HG03469 (cell line): Measurements from ENCODE around the gene STK17A.

ENCODE experiments used
- ATAC-seq: cut with Tn5 transposase; IDR thresholded peaks from one replicate; pipeline ENCODE4 v1.9.1; 2021; ENCODE audit warnings: mild to moderate bottlenecking, moderate library complexity, moderate number of reproducible peaks; ENCODE audit not compliant: unreplicated experiment

Gene STK17A

DNA sequence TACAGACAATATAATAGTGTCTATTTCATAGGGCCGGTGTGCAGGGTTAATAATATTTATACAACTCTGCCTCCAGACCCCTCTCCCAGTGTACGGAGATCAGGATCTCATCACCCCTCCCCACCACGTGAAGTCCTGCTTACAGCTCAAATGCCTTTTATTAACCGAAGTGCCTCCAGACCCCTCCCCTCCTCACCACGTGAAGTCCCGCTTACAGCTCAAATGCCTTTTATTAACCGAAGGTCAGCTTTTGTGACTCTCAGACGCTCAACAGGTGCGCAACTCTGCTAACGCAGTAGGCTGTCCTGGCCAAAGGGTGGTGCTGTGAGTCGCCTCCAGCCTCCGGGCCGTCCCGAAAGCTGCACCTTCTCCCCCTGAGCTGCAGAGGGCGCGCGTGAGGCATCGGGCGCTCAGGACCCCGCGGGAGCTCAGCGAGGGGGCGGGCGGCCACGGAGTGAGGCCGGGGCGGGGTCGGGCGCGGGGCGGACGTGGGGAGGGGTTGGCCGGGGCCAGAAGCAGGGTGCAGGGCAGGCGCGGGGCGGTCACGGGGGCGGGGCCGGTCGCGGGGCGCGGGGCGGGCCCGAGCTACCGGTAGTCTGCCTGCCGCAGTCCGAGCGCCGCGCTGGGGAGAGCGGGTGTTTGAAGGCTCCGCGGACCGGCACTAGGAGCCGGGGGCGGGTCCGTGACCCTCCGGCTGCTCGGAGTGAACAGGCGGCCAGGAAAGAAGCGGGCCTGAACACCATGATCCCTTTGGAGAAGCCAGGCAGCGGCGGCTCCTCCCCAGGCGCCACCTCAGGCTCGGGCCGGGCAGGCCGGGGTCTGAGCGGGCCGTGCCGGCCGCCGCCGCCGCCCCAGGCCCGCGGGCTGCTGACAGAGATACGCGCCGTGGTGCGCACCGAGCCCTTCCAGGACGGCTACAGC lies at the start of gene STK17A:
STK17A (plus strand) TSS at position 606 of the 921 bp plus-strand sequence; CDS start at position 742, 136 bp downstream.
- ATAC-seq = peak; percentile 48

DNA sequence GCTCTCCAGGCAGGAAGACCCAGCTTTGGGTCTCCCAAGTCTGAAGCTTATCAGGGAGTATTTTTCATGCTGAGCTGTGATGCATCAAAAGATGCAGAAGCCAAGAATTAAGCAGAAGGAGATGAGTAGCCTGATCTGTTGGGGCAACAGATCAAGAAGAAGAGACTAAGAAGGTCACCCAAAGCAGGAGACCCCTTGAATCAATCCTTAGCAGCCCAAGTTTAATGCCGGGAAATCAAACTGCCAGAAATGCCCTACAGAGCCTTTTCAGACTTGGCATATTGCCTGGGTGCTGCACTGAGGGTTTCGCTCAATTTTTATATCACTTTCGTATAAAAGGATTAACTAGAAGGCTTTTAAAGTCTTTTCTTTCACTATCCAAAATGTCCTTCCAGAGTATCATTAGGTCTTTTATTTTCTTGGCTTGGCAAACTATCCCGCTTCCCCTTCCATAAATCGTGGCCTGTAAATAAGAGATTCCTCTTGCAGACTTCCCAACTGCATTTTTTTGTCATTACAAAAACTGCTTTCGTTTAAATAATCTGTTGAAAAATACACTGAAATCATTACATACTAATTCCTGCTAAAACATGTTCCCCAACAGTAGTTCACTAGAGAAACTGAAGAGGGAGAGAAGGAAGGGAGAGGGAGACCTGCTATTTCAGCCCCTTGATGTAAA lies 49.0 kb upstream of the STK17A start:
- no peak for ATAC-seq

DNA sequence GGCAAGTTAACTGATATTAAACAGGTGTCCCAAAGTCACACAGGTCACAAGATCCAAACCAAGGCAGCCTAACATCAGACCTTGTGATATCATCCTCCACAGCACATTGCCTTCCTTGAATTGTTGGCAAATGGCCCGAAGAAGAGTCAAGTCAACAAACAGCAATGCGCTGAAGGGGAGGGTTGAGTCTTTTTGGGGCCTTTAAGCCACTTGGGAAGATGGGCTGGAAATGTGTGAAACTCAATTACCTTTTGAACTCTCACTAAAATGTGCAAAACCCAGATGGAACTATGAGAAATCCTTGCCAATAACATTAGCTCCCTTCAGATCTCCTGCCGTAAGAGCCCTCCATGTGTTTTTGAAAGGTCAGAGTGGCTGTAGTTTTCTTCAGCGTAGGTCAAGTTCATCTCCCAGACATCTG lies 47.9 kb upstream of the STK17A start:
- no peak for ATAC-seq

DNA sequence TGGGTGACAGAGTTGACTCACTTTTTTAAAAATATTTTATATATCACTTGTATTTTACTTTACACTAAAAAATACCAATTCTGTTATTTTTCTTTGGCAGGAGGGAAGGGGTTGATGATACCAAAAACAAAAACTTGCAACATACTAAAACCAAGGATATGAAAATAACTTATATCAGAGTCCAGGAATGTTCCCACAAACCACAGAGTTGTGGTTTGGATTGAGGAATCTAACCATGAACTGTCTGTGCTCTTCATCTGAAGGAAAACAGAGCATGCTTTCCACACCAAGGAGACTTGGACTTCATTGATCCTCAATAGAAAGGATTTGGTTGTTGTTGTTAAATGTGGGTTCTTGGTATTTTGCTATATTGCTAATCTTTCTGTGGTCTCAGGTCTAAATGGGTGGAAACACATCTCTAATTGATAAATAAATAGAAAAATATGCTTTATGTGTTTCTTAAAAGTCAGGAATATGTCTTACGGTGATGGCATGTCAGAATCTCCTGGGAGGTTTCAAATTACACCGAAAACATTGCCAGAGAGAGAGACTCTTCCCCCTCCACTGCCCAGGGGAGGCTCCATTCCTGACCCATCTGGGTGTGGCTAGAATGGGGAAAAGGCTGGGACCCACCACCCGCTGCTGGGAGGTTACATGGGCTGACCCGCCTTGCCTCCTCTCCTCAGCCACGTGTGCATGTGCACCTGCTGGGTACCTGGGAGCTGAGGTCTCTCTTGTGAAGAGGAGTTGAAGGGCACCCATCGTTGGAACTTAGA lies 46.9 kb upstream of the STK17A start:
- no peak for ATAC-seq

DNA sequence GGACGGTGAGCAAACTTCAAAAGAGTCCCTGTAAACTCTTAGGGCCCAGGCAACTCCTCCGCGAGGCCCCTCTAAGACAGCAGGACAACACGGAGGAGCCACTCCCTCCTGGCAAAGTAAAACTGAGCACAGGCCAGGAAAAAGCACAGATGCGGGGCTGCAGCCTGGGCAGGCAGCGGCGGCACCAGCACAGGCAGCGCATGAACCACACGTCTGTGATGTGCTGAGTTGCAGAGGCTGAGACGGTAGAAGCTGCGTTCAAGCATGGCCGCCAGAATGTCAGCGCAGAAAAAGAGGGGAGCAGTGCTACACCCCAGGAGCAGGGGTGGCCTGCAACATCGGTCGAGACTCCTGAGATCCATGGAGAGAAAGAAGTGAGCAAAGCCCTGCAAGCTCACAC lies 46.1 kb upstream of the STK17A start:
- no peak for ATAC-seq

DNA sequence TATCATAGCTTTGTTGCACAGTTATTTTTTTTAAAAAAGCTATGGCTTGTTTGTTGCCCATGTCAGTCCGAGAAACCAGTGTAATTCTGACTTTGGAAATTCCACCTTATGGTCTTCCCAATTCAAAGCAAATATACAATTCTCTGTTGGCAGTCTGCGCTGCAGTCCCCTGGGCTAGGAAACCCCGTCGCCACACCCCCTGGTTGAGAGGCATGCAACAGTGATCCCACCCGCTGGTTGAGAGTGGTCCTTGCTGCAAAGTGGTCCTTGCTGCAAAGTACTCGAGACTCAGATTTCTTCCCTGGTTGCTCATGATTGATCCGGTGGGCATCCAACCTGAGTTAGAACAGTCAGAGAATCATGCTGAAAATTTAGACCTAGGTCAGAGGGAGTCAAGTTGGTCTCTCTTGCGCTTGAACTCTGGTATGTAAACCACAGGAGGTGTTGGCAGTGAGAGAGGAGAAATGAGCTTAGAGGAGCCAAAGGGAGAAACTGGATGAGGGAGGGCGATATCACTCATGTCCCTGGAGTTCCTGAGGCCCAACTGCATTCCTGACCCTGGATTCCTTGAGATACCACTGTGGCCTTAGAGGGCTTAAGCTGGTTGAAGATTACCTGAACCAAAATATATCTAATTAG lies 45.0 kb upstream of the STK17A start:
- ATAC-seq = no peak

DNA sequence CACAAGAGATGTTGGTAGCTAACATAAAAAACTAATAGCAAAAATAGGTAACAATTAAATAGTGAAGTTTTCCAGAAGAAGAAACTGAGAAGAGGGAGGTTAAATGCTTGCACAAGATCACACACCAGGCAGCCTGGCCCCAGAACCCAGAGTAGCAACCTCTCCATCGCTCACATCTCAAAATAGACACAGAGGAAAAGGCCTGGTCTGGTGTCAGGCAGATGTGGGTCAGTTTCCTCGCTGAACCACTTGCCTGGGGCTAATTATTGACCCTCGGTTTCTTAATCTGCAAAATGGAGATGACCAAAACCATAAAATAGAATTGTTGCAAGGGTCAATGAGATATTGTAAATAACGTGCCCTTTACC lies 44.5 kb upstream of the STK17A start:
- ATAC-seq = no peak

DNA sequence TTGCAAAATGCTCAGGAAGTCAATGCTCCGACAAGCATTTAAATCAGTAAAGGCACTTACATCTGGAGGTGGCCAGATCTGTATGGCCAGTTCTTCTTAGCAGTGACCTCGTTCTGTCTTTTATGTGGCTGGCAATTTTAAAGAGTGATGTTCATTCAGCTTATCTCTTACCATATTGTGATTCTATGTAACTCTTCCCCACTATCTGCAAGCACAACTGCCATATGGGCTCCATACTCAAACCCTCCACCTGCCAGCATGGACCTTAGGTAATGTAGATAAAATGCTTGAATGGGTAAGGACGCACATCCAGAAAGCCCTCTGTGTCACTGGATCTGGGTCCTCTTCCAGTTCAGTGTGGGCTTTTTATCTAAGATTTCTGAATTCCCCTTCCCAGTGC lies 42.4 kb upstream of the STK17A start:
- ATAC-seq = no peak

DNA sequence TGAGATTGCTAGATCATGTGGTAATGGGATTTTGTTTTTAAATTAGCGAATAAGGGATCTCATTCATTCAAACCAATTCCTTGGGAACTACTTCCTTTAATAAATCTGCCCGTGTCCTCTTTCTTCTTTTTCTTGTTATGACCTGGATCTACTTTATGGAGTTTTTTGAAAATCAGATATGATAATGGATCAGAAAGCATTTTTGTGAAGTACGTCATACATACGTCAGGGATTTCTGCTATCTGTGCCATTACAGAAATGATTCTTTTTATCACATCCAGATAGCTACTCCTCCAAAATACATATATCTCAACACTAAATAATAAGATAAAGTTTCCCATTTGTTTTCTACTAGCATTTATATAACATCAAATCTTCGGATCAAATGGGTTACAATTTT lies 40.2 kb upstream of the STK17A start:
- ATAC-seq = no peak

DNA sequence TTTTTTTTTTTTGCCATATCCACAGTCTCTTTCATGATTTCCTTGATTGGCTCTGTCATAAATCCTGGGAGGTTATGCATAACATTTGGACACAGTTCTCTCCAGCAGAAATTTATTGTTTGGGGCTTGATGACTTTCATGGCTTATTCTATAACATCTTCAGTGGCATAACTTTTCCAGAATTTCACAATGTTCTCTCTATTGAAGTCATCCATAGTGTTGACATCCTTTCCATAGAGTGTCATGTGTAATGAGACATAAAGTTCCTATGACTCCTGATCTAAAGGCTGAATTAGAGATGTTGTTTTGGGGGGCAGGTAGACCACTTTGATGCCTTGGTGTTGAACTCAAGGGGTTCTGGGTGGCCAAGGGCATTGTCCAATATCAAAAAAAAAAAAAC lies 36.7 kb upstream of the STK17A start:
- ATAC-seq = no peak

DNA sequence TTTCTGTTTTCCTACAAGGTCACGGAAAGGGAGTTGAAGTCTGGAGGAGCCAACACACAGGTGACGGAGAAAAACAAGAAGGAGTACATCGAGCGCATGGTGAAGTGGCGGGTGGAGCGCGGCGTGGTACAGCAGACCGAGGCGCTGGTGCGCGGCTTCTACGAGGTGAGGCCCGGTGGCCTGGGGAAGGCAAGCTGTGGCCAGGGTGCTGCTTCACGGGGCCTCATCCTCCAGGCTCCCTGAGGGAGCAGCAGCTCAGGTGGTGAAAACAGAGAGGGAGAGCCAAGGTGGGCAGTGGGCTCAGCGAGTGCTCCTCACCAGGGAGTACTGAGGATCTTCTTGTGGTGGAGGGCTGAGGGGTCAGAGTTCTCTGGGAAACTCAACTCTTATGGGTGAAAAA lies 32.5 kb upstream of the STK17A start:
- ATAC-seq = no peak

DNA sequence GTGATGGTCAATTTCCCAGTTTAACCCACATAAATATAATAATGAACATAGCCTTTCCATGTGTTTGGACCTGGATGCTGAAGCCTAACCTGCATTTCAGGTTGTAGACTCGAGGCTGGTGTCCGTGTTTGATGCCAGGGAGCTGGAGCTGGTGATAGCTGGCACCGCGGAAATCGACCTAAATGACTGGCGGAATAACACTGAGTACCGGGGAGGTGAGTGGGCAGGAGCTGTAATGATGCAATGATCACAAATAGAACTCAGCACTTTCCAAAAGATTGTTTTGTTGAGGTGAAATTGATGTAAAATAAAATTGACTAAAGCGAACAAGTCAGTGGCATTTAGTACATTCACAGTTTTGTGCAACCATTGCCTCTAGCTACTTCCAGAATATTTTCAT lies 30.8 kb upstream of the STK17A start:
- ATAC-seq = no peak

DNA sequence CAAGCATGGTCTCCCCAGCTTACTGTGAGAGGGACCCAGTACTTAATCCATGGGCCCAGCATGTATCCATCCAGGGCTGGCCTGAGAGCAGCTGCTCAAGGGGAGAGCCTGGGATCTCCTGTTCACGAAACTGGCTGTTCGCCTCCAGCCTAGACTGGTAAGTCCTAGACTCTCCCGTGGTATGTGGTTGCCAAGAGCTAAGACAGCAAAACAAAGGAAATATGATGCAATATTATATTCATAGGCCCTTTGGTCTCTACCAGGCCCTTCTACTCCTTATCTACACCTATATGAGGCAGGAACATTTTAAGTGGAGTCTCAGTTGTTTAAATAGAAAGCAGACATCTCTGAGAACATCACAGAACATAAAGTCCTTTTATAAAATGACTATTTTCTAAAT lies 28.9 kb upstream of the STK17A start:
- ATAC-seq = no peak

DNA sequence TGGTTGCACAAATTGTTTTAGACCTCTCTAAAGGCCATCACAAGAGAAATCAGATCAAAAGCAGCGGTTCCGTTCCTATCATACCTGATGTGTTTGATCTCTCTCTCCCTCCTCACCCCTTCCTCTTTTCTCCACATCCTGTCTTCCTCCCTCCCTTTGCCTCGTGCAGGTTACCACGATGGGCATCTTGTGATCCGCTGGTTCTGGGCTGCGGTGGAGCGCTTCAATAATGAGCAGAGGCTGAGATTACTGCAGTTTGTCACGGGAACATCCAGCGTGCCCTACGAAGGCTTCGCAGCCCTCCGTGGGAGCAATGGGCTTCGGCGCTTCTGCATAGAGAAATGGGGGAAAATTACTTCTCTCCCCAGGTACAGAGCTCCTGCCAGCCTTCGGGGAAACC lies 28.5 kb upstream of the STK17A start:
- ATAC-seq = no peak

DNA sequence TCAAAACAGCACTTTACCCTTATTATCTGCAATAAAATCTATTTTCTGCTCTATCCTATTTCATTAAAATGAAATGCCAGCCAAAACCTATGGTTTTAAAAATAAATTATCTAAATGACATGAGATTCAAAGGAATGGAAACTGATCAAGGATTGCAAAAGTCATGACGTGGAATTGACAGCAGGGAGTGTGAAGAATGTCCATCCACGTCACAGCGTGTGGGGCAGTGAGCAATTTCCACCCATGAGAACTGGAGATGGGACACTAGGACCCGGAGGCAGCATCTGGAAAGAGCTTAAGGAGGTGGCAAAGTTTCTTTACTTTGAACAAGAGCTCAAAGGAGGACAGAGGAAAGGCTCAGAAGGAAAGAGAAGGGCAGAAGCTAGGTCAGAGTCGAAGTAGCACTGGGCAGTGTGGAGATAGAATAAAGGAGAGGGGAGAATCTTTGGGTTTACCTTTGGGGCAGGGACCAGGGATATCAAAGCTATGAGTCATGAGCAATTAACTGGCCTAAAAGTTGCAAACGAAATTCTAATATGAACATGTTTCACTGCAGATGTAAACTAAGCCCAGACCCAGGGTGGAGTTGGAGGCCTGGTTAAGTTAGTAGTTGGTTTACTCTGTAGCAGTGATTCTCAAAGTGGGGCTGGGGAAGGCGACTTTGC lies 24.9 kb upstream of the STK17A start:
- ATAC-seq = no peak

DNA sequence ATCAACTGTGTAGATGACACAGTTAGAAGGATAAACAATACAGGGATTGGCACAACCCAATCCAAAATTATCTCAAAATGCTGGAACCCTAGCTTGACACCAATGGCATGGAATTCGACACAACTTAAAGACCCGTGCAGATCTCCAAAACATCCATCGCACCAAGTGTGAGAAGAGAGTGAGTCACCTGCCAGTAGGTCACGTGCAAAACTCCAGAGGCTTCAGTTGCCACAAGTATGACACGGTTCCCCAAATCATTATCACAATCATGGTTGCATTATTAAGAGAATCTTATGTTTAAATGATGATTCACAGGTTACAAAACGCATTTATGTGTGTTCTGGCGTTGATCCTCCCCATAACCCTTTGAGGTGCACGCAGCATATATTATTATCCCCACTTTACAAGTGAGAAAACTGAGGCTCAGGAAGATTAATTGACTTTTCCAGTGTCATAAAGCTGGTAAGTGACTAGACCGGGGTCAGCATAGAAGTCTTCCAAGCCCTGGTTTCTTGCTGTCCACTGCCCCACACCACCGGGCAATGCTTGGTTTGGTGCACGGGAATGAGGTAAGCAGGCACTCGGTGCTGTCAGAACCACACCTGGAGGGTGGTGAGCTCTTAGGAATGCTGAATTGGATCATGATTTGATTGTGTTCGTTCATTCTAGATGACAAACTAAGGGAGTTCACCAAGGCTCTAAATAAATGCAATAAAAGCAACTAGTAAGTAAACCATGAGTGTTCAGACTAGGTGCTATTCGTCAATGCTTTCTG lies 23.6 kb upstream of the STK17A start:
- ATAC-seq = no peak

DNA sequence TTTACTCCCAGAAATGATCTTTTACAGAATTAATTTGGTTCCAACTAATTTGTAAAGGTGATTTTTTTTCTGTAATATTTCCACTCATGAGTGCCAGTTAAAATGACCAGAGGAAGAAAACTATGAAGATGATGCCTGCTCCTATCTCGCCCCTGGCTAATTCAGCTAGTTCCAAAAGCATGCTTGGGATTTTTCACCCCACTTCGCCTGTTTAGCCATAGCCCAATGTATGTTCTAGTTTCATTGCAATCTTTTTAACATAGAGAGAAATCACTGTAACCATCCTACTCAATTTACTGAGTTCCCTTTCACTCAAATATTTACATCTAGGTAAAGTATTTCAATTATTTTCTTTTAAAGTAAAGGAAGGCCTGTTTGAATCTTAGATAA lies 23.0 kb upstream of the STK17A start:
- ATAC-seq = no peak

DNA sequence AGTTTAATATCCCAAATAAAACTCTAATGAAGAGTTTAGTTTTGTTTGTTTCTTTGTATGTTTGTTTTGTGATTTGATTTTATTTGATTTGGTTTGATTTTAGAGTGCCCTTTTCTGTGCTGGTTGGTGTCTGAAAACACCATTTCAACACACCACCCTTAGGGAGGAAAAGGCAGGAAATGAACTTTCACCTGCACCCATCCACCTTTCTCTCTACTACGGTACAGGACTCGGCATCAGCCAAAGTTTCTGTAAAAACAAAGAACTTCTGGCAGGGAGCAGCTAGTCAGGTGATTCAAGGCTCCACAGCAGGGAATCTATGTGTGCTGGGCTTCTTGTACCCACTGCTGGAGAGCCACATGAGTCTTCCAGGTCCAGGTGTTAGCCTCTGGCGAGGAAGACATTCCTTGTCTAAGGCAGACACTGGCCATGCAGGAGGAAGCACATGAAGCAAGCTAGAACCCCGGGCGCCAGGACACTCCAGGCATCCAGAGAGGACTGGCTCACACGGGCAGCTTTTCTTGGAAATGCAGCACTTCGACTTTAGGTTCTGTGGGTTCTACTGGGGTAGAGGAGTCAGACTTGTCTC lies 22.1 kb upstream of the STK17A start:
- no peak for ATAC-seq

DNA sequence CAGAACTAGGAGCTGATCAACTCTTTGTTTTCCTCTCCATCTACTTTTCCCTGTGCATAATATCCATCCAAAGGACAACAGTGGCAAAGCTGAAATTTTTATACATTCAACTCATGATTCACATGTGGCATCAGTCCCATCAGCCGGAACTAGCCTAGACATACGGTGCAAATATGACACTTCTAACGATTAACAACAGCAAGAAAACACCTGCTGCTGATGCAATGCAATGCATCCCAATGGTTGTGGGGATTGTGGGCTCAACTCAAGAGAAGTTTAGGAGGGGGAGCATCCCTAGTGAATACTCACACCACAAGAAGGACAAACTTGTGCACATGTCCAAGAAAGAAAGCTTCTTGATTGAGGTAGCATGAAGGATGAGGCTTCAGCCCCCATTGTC lies 20.5 kb upstream of the STK17A start:
- no peak for ATAC-seq
